HL-60/S4 treated with phorbol 12-myristate 13-acetate at 8.2 ng/mL for 4 days and 3 days (cell line): ENCODE data around the gene ROCK2.

Experiments
- in situ Hi-C: fragments of 300-500 bp; cut with MboI; formaldehyde crosslinking; loops from 2 replicates; pipeline ENCODE4 v1.15.0; 2022; ENCODE audit warnings: low sequenced_read_pairs

Gene ROCK2

GRCh38 chr2:11344342-11344955 is at the start of gene ROCK2:
Gene ROCK2 (minus strand): TSS chr2:11344636. CDS start chr2:11344136, 500 bp downstream.
- in situ Hi-C loops: no loop called here

- in situ Hi-C loops: no loop called here
Measured at GRCh38 chr2:11393711-11394236, 49.3 kb upstream of the ROCK2 start.

GRCh38 chr2:11391942-11392266 is 47.5 kb upstream of the ROCK2 start:
- in situ Hi-C loops: no loop called here

- in situ Hi-C loops: no loop called here
Measured at GRCh38 chr2:11390399-11390658, 45.9 kb upstream of the ROCK2 start.

- in situ Hi-C loops: no loop called here
Measured at GRCh38 chr2:11389551-11390398, 45.3 kb upstream of the ROCK2 start.

- in situ Hi-C loops: no loop called here
Measured at GRCh38 chr2:11389052-11389420, 44.6 kb upstream of the ROCK2 start.

GRCh38 chr2:11388262-11389051 is 44.0 kb upstream of the ROCK2 start:
- in situ Hi-C loops: no loop called here

GRCh38 chr2:11387843-11388242 is 43.4 kb upstream of the ROCK2 start:
- in situ Hi-C loops: no loop called here

GRCh38 chr2:11387100-11387390 is 42.6 kb upstream of the ROCK2 start:
- in situ Hi-C loops: no loop called here

- in situ Hi-C loops: no loop called here
Measured at GRCh38 chr2:11385847-11386246, 41.4 kb upstream of the ROCK2 start.

GRCh38 chr2:11385216-11385615 is 40.8 kb upstream of the ROCK2 start:
- in situ Hi-C loops: no loop called here

- in situ Hi-C loops: no loop called here
Measured at GRCh38 chr2:11379558-11379957, 35.1 kb upstream of the ROCK2 start.

- in situ Hi-C loops: no loop called here
Measured at GRCh38 chr2:11377928-11378545, 33.6 kb upstream of the ROCK2 start.

- in situ Hi-C loops: no loop called here
Measured at GRCh38 chr2:11376071-11376470, 31.6 kb upstream of the ROCK2 start.

- in situ Hi-C loops: no loop called here
Measured at GRCh38 chr2:11375689-11376027, 31.2 kb upstream of the ROCK2 start.

GRCh38 chr2:11375025-11375688 is 30.7 kb upstream of the ROCK2 start:
- in situ Hi-C loops: no loop called here

- in situ Hi-C loops: no loop called here
Measured at GRCh38 chr2:11373096-11373495, 28.7 kb upstream of the ROCK2 start.

- in situ Hi-C loops: no loop called here
Measured at GRCh38 chr2:11371092-11371937, 26.9 kb upstream of the ROCK2 start.

GRCh38 chr2:11370377-11371091 is 26.1 kb upstream of the ROCK2 start:
- in situ Hi-C loops: no loop called here
